Measurements from ENCODE around the gene MSI2. TPM values are rescaled to one million over a fixed set of nuclear protein-coding genes. Genes with fewer than 3 reads are reported as not detected.

The MSI2 gene
- total RNA-seq, 1 donor = 12.6 TPM

DNA sequence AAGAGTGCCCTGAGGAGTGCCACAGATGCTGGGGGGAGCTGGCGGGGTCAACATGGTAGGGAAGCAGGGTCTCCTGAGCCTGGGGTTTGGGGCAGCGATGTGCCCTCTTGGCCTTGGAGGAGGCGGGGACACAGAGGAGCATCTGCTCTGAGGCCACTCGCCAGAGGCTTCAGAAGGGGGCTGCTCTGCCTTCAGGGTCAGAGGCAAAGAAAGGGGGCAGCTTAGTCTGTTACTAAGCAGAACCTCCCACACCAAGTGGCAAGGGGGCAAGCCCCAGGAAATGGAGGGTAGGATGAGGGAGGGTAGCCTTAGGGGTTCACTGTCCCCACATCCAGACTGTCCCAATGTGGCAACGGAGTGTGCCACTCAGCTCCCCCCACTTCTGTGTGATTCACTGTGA, 470.5 kb downstream of the MSI2 start:
- no peak for DNase-seq (ENCODE audit: low read depth)
- TF ChIP-seq, protein P1, sequence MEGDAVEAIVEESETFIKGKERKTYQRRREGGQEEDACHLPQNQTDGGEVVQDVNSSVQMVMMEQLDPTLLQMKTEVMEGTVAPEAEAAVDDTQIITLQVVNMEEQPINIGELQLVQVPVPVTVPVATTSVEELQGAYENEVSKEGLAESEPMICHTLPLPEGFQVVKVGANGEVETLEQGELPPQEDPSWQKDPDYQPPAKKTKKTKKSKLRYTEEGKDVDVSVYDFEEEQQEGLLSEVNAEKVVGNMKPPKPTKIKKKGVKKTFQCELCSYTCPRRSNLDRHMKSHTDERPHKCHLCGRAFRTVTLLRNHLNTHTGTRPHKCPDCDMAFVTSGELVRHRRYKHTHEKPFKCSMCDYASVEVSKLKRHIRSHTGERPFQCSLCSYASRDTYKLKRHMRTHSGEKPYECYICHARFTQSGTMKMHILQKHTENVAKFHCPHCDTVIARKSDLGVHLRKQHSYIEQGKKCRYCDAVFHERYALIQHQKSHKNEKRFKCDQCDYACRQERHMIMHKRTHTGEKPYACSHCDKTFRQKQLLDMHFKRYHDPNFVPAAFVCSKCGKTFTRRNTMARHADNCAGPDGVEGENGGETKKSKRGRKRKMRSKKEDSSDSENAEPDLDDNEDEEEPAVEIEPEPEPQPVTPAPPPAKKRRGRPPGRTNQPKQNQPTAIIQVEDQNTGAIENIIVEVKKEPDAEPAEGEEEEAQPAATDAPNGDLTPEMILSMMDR (IDR thresholded peaks at IDR 0.05; ENCODE audit: insufficient read depth, low read length) = no peak
- no peak overlapping the region for H3K4me3 ChIP-seq (ENCODE audit: low read depth, low read length)

- TF ChIP-seq, protein P1 (IDR thresholded peaks at IDR 0.05; ENCODE audit: insufficient read depth, low read length) = no peak
- H3K4me3 ChIP-seq (ENCODE audit: low read depth, low read length) = no peak overlapping the region
- DNase-seq (ENCODE audit: low read depth) = no peak
Measured at GRCh38 chr17:57727630-57728175, 471.4 kb downstream of the MSI2 start.

GRCh38 chr17:57730026-57730701, 473.8 kb downstream of the MSI2 start:
- H3K4me3 ChIP-seq (ENCODE audit: low read depth, low read length) = no peak overlapping the region
- TF ChIP-seq, protein P1 (IDR thresholded peaks at IDR 0.05; ENCODE audit: insufficient read depth, low read length) = no peak
- no peak for DNase-seq (ENCODE audit: low read depth)

DNA sequence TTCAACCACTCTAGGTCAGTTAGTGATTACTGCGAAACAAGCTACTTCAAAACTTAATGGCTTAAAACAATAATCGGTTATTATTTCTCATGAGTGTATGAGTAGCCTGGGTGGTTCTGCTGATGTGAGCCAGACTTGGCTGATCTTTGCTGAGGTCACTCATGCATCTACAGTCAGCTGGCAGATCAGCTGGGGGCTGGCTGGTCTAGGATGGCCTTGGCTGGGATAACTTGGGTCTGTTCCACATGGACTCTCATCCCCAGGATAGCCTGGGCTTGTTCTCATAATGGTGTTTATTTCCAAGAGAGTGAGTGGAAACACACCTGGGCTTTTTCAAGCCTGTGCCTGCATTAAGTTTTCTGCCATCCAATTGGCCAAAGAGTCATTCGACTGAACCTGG, 475.7 kb downstream of the MSI2 start:
- H3K4me3 ChIP-seq (ENCODE audit: low read depth, low read length) = no peak overlapping the region
- TF ChIP-seq, protein P1 (IDR thresholded peaks at IDR 0.05; ENCODE audit: insufficient read depth, low read length) = no peak
- DNase-seq (ENCODE audit: low read depth) = no peak

DNA sequence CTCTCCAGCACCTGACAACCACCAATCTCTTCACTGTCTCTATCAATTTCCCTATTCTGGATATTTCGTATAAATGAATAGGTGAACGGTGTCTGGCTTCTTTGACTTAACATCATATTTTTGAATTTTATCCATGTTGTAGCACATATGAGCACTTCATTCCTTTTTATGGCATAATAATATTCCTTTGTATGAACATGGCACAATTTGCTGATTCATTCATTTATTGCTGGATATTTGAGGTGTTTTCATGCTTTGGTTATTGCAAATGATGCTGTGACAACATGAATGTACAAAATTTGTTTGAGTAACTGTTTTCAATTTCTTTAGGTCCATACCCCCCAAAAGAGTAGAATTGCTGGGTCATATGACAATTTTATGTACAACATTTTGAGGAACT, 476.8 kb downstream of the MSI2 start:
- TF ChIP-seq, protein P1 (IDR thresholded peaks at IDR 0.05; ENCODE audit: insufficient read depth, low read length) = no peak
- H3K4me3 ChIP-seq (ENCODE audit: low read depth, low read length) = no peak overlapping the region
- no peak for DNase-seq (ENCODE audit: low read depth)

Small RNAs within 50 kb of the gene (small RNA-seq; reads per million reads assigned to genes)
- gene RN7SL449P (not detected), gene RNU7-134P (not detected)

Other genes starting within 250 kb of the MSI2 start
- gene AKAP1, start 171.3 kb upstream of the MSI2 start, total RNA-seq (ENCODE audit: low replicate concordance) = 12.9 and 23.6 TPM in 2 replicates

Measured in fibroblast of the aortic adventitia (primary cell).